Trophoblast cell (in vitro differentiated cells and primary cell): Measurements from ENCODE around the gene SPATA31C1.

Source experiments
- DNase-seq, 2 donors: peaks; one replicate each; pipeline ENCODE4 v3.0.0-alpha.2; 2016
- H2AFZ ChIP-seq: 2 replicates; pipeline ENCODE4 v1.6.1; 2013; ENCODE audit warnings: low read length, moderate library complexity, mild to moderate bottlenecking; ENCODE audit not compliant: insufficient read depth, poor library complexity
- H2AK5ac ChIP-seq: 2 replicates; pipeline ENCODE4 v1.6.1; 2013; ENCODE audit warnings: mild to moderate bottlenecking, low read length
- H2BK120ac ChIP-seq: 2 replicates; pipeline ENCODE4 v1.6.1; 2013; ENCODE audit warnings: low read length, mild to moderate bottlenecking, moderate library complexity; ENCODE audit not compliant: insufficient read depth, poor library complexity
- H2BK12ac ChIP-seq: 2 replicates; pipeline ENCODE4 v1.6.1; 2013; ENCODE audit warnings: mild to moderate bottlenecking, low read length, moderate library complexity
- H2BK5ac ChIP-seq: 2 replicates; pipeline ENCODE4 v1.6.1; 2013; ENCODE audit warnings: low read length, low read depth, moderate library complexity, mild to moderate bottlenecking; ENCODE audit not compliant: poor library complexity
- H3K14ac ChIP-seq: 2 replicates; pipeline ENCODE4 v1.6.1; 2013; ENCODE audit warnings: mild to moderate bottlenecking, low read length
- H3K18ac ChIP-seq: 2 replicates; pipeline ENCODE4 v1.6.1; 2013; ENCODE audit warnings: mild to moderate bottlenecking, low read length
- H3K23ac ChIP-seq: 2 replicates; pipeline ENCODE4 v1.6.1; 2013; ENCODE audit warnings: low read length
- H3K27ac ChIP-seq: 2 replicates; pipeline ENCODE4 v1.5.1; 2013; ENCODE audit warnings: low read depth, mild to moderate bottlenecking, inconsistent platforms, low read length, moderate library complexity
- H3K27me3 ChIP-seq: 2 replicates; pipeline ENCODE4 v1.6.1; 2013; ENCODE audit warnings: inconsistent platforms, mild to moderate bottlenecking, low read length, moderate library complexity; ENCODE audit not compliant: insufficient read depth
- H3K36me3 ChIP-seq, 2 experiments: 1 replicate in 1 of 2; 2 replicates in 1 of 2; pipeline ENCODE4 v1.6.1; 2013; ENCODE audit warnings: low read length in 2 of 2, mild to moderate bottlenecking in 2 of 2, moderate library complexity in 1 of 2; ENCODE audit not compliant: insufficient read depth in 2 of 2, control insufficient read depth in 1 of 2
- H3K4ac ChIP-seq: 2 replicates; pipeline ENCODE4 v1.6.1; 2013; ENCODE audit warnings: low read depth, mild to moderate bottlenecking, low read length, moderate library complexity
- H3K4me1 ChIP-seq, 2 experiments: 1 replicate in 1 of 2; 2 replicates in 1 of 2; pipeline ENCODE4 v1.6.1; 2013; ENCODE audit warnings: low read length in 2 of 2, mild to moderate bottlenecking in 2 of 2, moderate library complexity in 1 of 2; ENCODE audit not compliant: insufficient read depth in 2 of 2, control insufficient read depth in 1 of 2
- H3K4me2 ChIP-seq: 2 replicates; pipeline ENCODE4 v1.6.1; 2013; ENCODE audit warnings: inconsistent platforms, mild to moderate bottlenecking, low read length, moderate library complexity
- H3K4me3 ChIP-seq: 2 replicates; pipeline ENCODE4 v1.5.1; 2013; ENCODE audit warnings: mild to moderate bottlenecking, low read depth, low read length, inconsistent platforms
- H3K79me1 ChIP-seq: one replicate; pipeline ENCODE4 v1.6.1; 2013; ENCODE audit warnings: low read length
- H3K79me2 ChIP-seq: 2 replicates; pipeline ENCODE4 v1.6.1; 2013; ENCODE audit warnings: low read length, mild to moderate bottlenecking; ENCODE audit not compliant: control insufficient read depth, insufficient read depth, poor library complexity
- H3K9ac ChIP-seq: 2 replicates; pipeline ENCODE4 v1.6.1; 2013; ENCODE audit warnings: mild to moderate bottlenecking, low read length
- H3K9me3 ChIP-seq: 2 replicates; pipeline ENCODE4 v1.6.1; 2013; ENCODE audit warnings: low read depth, mild to moderate bottlenecking, control low read depth, inconsistent platforms, low read length; ENCODE audit not compliant: insufficient read depth
- H4K12ac ChIP-seq: 2 replicates; pipeline ENCODE4 v1.6.1; 2013; ENCODE audit warnings: low read depth, mild to moderate bottlenecking, low read length, moderate library complexity
- H4K8ac ChIP-seq: 2 replicates; pipeline ENCODE4 v1.6.1; 2013; ENCODE audit warnings: low read depth, mild to moderate bottlenecking, low read length, moderate library complexity
- H4K91ac ChIP-seq: one replicate; pipeline ENCODE4 v1.6.1; 2013; ENCODE audit warnings: low read depth, mild to moderate bottlenecking, low read length, moderate library complexity
- WGBS: extraction: QIAGEN DNeasy Blood & Tissue Kit; methylation state at CpG from one replicate; pipeline ENCODE4 v1.1.7; 2013; ENCODE audit warnings: missing lambda C conversion rate; ENCODE audit not compliant: insufficient read length, insufficient coverage; ENCODE audit errors: extremely low coverage; 5-methylcytosine and 5-hydroxymethylcytosine counted together

SPATA31C1 gene

GRCh38 chr9:87880116-87880515 is 37.6 kb upstream of the SPATA31C1 start:
- Histone ChIP-seq H3K4ac (no peak overlapping the region), H3K4me2 (no peak overlapping the region)
- WGBS = no CpG with 5 or more reads among the region's 8 CpGs

GRCh38 chr9:87880683-87881082 is 37.1 kb upstream of the SPATA31C1 start:
- H2BK120ac ChIP-seq = no peak overlapping the region
- no peaks in the 10 kb centered on the region for H3K79me1 ChIP-seq
- no peak overlapping the region for H4K91ac ChIP-seq
- H4K12ac ChIP-seq = no peak overlapping the region
- no peaks in the 10 kb centered on the region for H3K36me3 ChIP-seq
- H3K79me2 ChIP-seq = no peaks in the 10 kb centered on the region
- no peaks in the 10 kb centered on the region for H3K9me3 ChIP-seq
- no peak overlapping the region for H2AK5ac ChIP-seq
- H3K4me2 ChIP-seq = no peak overlapping the region
- H3K4me3 ChIP-seq = no peak overlapping the region
- H3K23ac ChIP-seq = no peak overlapping the region
- H2AFZ ChIP-seq = no peak overlapping the region
- H3K14ac ChIP-seq = no peak overlapping the region
- H2BK5ac ChIP-seq = no peak overlapping the region
- DNase-seq = no peak
- WGBS = no CpG with 5 or more reads among the region's 6 CpGs
- H3K27me3 ChIP-seq = no peaks in the 10 kb centered on the region
- no peak overlapping the region for H2BK12ac ChIP-seq
- peaks cover 0 to 2% of the 10 kb centered on the region in 2 experiments for H3K4me1 ChIP-seq
- H3K27ac ChIP-seq = no peak overlapping the region
- no peak overlapping the region for H3K9ac ChIP-seq
- H4K8ac ChIP-seq = no peak overlapping the region
- no peak overlapping the region for H3K18ac ChIP-seq
- no peak overlapping the region for H3K4ac ChIP-seq

More at GRCh38 chr9:87880116-87880515, 37.6 kb upstream of the SPATA31C1 start:
- Histone ChIP-seq H4K91ac (no peak overlapping the region), H3K4me1 (peaks cover 0 to 2% of the 10 kb centered on the region in 2 experiments), H4K8ac (no peak overlapping the region), H3K4me3 (no peak overlapping the region), H3K27me3 (no peaks in the 10 kb centered on the region), H3K9ac (no peak overlapping the region), H4K12ac (no peak overlapping the region), H2AK5ac (no peak overlapping the region), H3K18ac (no peak overlapping the region), H2BK120ac (no peak overlapping the region), H3K79me1 (no peaks in the 10 kb centered on the region), H2BK12ac (no peak overlapping the region), H3K23ac (no peak overlapping the region), H3K79me2 (no peaks in the 10 kb centered on the region), H3K9me3 (no peaks in the 10 kb centered on the region), H2AFZ (no peak overlapping the region), H3K36me3 (no peaks in the 10 kb centered on the region), H3K14ac (no peak overlapping the region), H2BK5ac (no peak overlapping the region), H3K27ac (no peak overlapping the region)
- DNase-seq = no peak

GRCh38 chr9:87882627-87883026 is 35.1 kb upstream of the SPATA31C1 start, which contains the start of gene SPATA31E1:
Gene SPATA31E1, plus strand, starts transcription at chr9:87882877. Its CDS starts 15 bp downstream, at chr9:87882892.
- no CpG with 5 or more reads among the region's 5 CpGs for WGBS
- Histone ChIP-seq H3K79me1 (no peaks in the 10 kb centered on the region), H3K36me3 (no peaks in the 10 kb centered on the region), H3K9ac (no peak within 1 kb of the TSS), H4K91ac (no peak within 1 kb of the TSS), H3K4me1 (peaks cover 0 to 2% of the 10 kb centered on the region in 2 experiments), H3K4me2 (no peak within 1 kb of the TSS), H3K18ac (no peak within 1 kb of the TSS), H3K27ac (no peak within 1 kb of the TSS), H2AFZ (no peak within 1 kb of the TSS), H3K4ac (no peak within 1 kb of the TSS), H3K79me2 (no peaks in the 10 kb centered on the region), H2BK12ac (no peak within 1 kb of the TSS), H3K4me3 (no peak within 1 kb of the TSS), H3K9me3 (no peaks in the 10 kb centered on the region), H4K12ac (no peak within 1 kb of the TSS), H4K8ac (no peak within 1 kb of the TSS), H3K23ac (no peak within 1 kb of the TSS), H2BK120ac (no peak within 1 kb of the TSS), H3K14ac (no peak within 1 kb of the TSS), H3K27me3 (no peaks in the 10 kb centered on the region), H2AK5ac (no peak within 1 kb of the TSS), H2BK5ac (no peak within 1 kb of the TSS)
- DNase-seq = no peak

GRCh38 chr9:87883274-87883673 is 34.5 kb upstream of the SPATA31C1 start:
- Histone ChIP-seq H3K79me2 (no peaks in the 10 kb centered on the region), H4K91ac (no peak overlapping the region), H2AK5ac (no peak overlapping the region), H3K4me3 (no peak overlapping the region), H3K4me1 (peaks cover 0 to 2% of the 10 kb centered on the region in 2 experiments), H3K4me2 (no peak overlapping the region), H3K18ac (no peak overlapping the region), H3K9ac (no peak overlapping the region), H3K27ac (no peak overlapping the region), H2BK12ac (no peak overlapping the region), H2BK120ac (no peak overlapping the region), H2AFZ (no peak overlapping the region), H3K27me3 (no peaks in the 10 kb centered on the region), H3K79me1 (no peaks in the 10 kb centered on the region), H3K23ac (no peak overlapping the region), H4K12ac (no peak overlapping the region), H3K9me3 (no peaks in the 10 kb centered on the region), H4K8ac (no peak overlapping the region), H2BK5ac (no peak overlapping the region), H3K36me3 (no peaks in the 10 kb centered on the region), H3K4ac (no peak overlapping the region), H3K14ac (no peak overlapping the region)
- WGBS = no CpG with 5 or more reads among the region's 6 CpGs
- DNase-seq = no peak
